HG02981 (cell line): ENCODE data around the gene WDR3.
"Not testable (repeated sequence)": the region's sequence is repeated elsewhere in the genome, so short reads cannot be mapped to it uniquely, and the experiment has no call there.

Source experiments
- ATAC-seq: cut with Tn5 transposase; IDR thresholded peaks from one replicate; pipeline ENCODE4 v1.9.1; 2021; ENCODE audit warnings: mild to moderate bottlenecking, moderate library complexity; ENCODE audit not compliant: unreplicated experiment

Gene WDR3

GRCh38 chr1:117929343-117930172 is at the start of gene WDR3, which contains the start of gene GDAP2:
Gene WDR3, plus strand, starts transcription at chr1:117929739. Its CDS starts 3,581 bp downstream, at chr1:117933320.
Gene GDAP2, minus strand, starts transcription at chr1:117929621. Its CDS starts 9,264 bp downstream, at chr1:117920357.
- ATAC-seq = peak; percentile 95

DNA sequence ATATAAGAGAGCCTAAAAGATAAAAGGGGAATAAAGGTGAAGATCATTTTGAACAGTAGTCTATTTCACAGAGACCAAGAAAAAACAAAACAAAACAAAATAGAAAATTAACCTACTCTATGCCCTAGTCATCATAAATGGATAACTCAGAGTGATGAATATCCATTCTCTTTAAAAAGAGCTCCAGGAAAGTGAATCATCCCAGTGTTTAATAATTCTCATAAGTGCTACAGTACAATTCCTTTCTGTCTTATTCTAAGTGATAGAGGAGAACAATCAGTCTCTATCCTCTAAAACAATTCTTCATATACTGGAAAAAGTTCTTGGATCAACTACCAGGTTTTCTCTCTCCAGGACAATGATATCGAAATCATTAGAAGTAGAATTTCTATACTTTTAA is 45.9 kb upstream of the WDR3 start:
- ATAC-seq = no peak

GRCh38 chr1:117886101-117886795 is 43.3 kb upstream of the WDR3 start:
- ATAC-seq = no peak

- ATAC-seq = no peak
These were observed 39.1 kb upstream of the WDR3 start for GRCh38 chr1:117890452-117890851.

GRCh38 chr1:117892512-117892911 is 37.0 kb upstream of the WDR3 start:
- ATAC-seq = no peak

DNA sequence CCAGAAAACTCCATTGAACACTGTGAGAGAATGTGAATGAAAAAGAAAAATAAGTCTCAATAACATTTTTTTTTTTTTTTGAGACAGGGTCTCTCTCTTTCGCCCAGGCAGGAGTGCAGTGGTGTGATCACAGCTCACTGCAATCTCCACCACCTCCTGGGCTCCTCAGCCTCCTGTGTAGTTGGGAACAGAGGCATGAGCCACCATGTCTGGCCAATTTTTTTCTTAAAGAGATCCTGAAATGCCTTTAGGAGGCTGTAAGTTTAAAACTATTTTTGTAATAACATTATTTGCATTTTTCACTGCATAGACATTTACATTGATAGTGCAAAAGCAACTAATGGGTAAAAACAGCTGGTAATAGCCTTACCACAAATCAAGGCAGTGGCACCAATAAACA is 35.5 kb upstream of the WDR3 start:
- ATAC-seq = no peak

- ATAC-seq = peak; percentile 92
These were observed 33.9 kb upstream of the WDR3 start for GRCh38 chr1:117895482-117896114.

- no peak for ATAC-seq
These were observed 32.0 kb upstream of the WDR3 start for GRCh38 chr1:117897551-117897950.

GRCh38 chr1:117899801-117900200 is 29.7 kb upstream of the WDR3 start:
- no peak for ATAC-seq

DNA sequence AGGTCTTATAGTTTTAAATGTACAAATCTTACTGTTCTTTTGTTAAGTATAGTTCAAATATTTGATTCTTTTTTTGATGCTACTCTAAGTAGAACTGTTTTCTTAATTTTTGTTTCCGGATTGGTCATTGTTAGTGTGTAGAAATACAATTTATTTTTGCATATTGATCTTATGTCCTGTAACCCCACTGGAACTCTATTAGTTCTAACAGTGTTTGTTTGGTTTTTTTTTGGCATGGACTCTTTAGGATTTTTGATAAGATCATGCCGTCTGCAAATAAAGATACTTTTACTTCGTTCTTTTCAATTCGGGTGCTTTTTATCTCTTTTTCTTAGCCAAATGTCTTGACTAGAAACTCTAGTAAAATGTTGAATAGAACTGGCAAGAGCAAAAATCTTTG is 26.6 kb upstream of the WDR3 start:
- ATAC-seq = no peak

DNA sequence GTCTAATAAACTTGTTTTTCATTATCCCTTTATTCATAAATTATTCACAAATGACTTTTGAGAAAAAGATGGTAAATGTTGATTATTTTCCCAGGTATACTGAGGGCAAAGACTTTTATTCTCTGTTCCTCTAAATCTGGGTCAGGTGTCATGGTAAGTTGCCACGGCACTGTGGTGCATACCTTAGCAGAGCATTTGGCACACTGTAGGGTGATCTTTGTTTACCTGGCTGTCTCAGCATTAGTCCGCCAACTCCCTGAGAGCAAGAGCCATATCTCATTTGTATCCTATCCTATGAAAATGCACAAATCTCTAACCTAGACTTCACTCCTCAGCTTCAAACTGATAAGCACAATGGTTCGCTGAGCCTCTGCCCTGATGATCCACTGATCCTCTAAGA is 25.1 kb upstream of the WDR3 start:
- ATAC-seq = no peak

DNA sequence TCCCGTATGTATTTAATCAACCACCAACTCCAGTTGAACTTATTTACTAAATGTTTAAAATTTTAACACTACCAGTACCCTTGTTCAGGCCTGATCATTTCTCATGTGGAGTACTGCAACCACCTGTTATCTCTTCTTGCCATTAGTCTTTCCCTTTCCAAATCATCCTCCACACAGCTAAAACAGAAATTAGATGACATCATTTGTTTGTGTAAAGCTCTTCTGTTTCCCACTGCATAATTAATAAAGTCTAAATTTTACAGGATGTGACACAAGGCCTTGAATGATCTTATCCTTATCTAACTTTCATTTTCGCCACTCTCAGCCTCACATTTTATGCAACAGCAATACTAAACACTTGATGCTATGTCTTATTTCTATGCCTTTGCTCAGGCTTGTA is 24.5 kb upstream of the WDR3 start:
- no peak for ATAC-seq

GRCh38 chr1:117911051-117911450 is 18.5 kb upstream of the WDR3 start:
- no peak for ATAC-seq

GRCh38 chr1:117919376-117919775 is 10.2 kb upstream of the WDR3 start:
- ATAC-seq = no peak

- no peak for ATAC-seq
These were observed 7.5 kb upstream of the WDR3 start for GRCh38 chr1:117921991-117922390.

DNA sequence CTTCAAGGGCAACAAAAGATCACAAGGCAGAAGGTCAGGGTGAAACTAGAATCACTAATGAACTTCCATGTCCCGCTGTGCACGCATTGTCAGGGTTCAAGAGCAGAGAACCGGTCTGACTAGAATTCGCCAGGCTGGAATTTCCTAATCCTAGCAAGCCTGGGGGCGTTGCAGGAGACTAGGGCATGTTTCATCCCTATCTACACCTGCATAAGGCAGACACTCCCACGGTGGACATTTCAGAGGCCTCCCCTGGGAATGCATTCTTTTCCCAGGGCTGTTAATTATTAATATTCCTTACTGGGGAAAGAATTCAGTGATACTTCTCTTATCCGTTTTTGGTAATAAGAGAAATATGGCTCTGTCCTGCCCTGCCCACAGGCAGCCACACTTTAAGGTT is 6.8 kb upstream of the WDR3 start:
- ATAC-seq = not testable (repeated sequence)

DNA sequence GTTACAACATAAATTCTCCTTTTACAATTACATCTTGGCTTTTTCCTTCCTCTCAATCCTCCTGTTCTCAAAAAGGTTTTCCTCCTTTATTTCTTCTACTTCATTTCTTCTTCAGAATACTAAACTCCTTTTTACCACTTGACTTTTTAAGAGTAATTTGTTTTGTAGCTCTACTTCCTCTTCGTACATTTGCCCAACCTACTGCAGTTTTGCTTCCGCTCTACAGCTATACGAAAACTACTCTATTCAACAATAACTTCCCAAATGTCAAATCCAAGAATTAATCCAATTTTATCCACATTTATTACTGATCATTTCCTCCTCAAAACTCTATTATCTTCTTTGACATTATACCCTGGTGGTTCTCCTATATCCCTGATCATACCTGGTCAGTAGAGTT is 3.6 kb upstream of the WDR3 start:
- no peak for ATAC-seq

DNA sequence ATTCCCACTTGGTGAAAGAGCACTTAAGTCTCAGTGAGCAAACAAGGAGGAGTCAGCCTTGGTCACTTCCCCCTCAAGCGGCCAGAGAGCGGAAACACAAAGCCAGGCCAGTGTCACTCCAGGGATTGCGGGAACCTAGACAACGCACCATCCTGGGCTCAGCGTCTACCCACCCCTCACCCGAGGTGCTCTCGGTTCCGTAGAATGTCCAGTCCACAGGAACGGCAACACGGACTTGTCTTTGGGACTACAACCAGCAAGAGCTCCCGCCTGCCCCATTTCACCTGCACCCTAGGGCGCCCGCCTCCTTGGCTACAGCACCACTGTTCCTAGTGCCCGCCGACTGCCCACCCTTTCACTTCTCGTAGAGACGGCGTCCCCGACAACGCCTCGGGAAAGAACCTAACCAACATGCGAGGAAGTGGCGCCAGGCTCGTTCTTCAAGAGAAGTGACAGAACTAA is 627 bp upstream of the WDR3 start:
- peak; percentile 31 for ATAC-seq

DNA sequence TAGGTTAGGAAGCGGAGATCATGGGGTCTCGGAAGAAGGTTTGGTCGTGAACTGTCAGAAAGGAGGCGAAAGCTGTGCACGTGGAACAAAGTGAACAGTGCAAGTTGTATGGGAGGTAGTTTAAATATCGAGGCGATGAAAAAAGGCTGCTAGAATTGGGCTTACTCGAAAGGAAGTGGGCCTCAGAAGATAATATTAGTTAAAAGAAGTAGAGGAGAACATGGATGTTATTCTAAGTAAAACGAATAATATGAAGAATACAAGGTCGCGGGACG is 571 bp downstream of the WDR3 start:
- ATAC-seq = no peak

- ATAC-seq = no peak
These were observed 945 bp downstream of the WDR3 start for GRCh38 chr1:117930484-117930883.

DNA sequence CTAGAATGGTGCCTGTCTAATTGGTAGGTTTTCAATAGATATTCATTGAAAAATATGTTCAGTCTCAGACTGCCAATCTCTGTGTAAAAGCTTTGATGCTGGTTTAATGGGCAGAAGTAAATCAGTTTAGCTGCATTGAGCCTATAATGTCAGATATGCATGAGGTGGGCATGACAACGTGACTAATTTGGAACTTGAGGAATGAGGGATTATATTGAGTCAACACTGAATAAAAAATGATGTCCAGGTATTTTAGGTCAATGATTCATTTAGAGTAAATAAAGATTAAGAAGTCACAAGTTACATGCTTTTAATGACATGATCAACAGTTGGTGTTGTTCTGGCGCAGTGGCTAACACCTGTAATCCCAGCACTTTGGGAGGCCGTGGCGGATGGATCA is 3.0 kb downstream of the WDR3 start:
- ATAC-seq = no peak

- ATAC-seq = no peak
These were observed 4.2 kb downstream of the WDR3 start for GRCh38 chr1:117933769-117934168.
